GM12878 (cell line): ENCODE results near the gene IQGAP3. TPM values are rescaled to one million over a fixed set of nuclear protein-coding genes. Genes with fewer than 3 reads are reported as not detected.

ENCODE experiments used
- BCLAF1 ChIP-seq: fragments of 450-650 bp; IDR thresholded peaks from 2 replicates; pipeline ENCODE4 v1.6.1; 2017; ENCODE audit warnings: antibody characterized with exemption, mild to moderate bottlenecking, moderate library complexity
- BHLHE40 ChIP-seq, 2 experiments: fragments of 450-650 bp in 1 of 2; IDR thresholded peaks; 2 replicates each; pipeline ENCODE4 v1.6.1; 2011 to 2017; ENCODE audit warnings: low read depth in 2 of 2, borderline replicate concordance in 1 of 2, improper control_type of control experiment in 1 of 2, low read length in 1 of 2, mild to moderate bottlenecking in 1 of 2
- CBX3 ChIP-seq: fragments of 200-600 bp; sonication (generic); IDR thresholded peaks from 2 replicates; pipeline ENCODE4 v1.6.1; 2016; ENCODE audit warnings: low read depth, borderline replicate concordance
- E4F1 ChIP-seq: fragments of 450-650 bp; IDR thresholded peaks from 2 replicates; pipeline ENCODE4 v1.6.1; 2018; ENCODE audit warnings: borderline replicate concordance, mild to moderate bottlenecking; ENCODE audit not compliant: partially characterized antibody
- ESRRA ChIP-seq: IDR thresholded peaks from 2 replicates; pipeline ENCODE4 v1.6.1; 2012; ENCODE audit warnings: mild to moderate bottlenecking, low read length, improper control_type of control experiment
- HDAC6 ChIP-seq: fragments of 200-600 bp; sonication (generic); IDR thresholded peaks from one replicate; pipeline ENCODE4 v1.8.0; 2017; ENCODE audit warnings: antibody characterized with exemption; ENCODE audit not compliant: unreplicated experiment
- IRF3 ChIP-seq: fragments of 450-650 bp; IDR thresholded peaks from 2 replicates; pipeline ENCODE4 v1.6.1; 2014; ENCODE audit warnings: mild to moderate bottlenecking
- MXI1 ChIP-seq: fragments of 150-350 bp; IDR thresholded peaks from 2 replicates; pipeline ENCODE4 v1.6.1; 2011; ENCODE audit warnings: low read depth, mild to moderate bottlenecking, inconsistent platforms, low read length, improper control_type of control experiment
- PAX8 ChIP-seq: fragments of 450-650 bp; IDR thresholded peaks from 2 replicates; pipeline ENCODE4 v1.6.1; 2017; ENCODE audit warnings: mild to moderate bottlenecking, moderate library complexity
- PBX3 ChIP-seq: IDR thresholded peaks from 2 replicates; pipeline ENCODE4 v1.6.1; 2011; ENCODE audit warnings: mild to moderate bottlenecking, low read depth, low read length, moderate library complexity; ENCODE audit not compliant: insufficient replicate concordance
- RAD51 ChIP-seq: fragments of 450-650 bp; IDR thresholded peaks from 2 replicates; pipeline ENCODE4 v1.6.1; 2016; ENCODE audit warnings: moderate library complexity, mild to moderate bottlenecking, inconsistent platforms
- SKIL ChIP-seq: fragments of 450-650 bp; IDR thresholded peaks from 2 replicates; pipeline ENCODE4 v1.6.1; 2017; ENCODE audit warnings: mild to moderate bottlenecking, low read depth, inconsistent platforms; ENCODE audit not compliant: poor library complexity, severe bottlenecking
- SMARCA5 ChIP-seq: fragments of 450-650 bp; IDR thresholded peaks from 2 replicates; pipeline ENCODE4 v1.6.1; 2017; ENCODE audit warnings: mild to moderate bottlenecking
- ZNF687 ChIP-seq: fragments of 450-650 bp; IDR thresholded peaks from 2 replicates; pipeline ENCODE4 v1.6.1; 2017; ENCODE audit warnings: mild to moderate bottlenecking, moderate library complexity
- polyA plus RNA-seq, 11 experiments: library from polyadenylated mRNA; depleted of rRNA in 4 of 11; unstranded in 6 of 11; stranded (reverse) in 5 of 11; fragments of >200 nt; fragmentation: Nextera tagmentation in 4 of 11; fragmentation: Illumina TruSeq in 1 of 11; extraction: Ambion mirVana in 4 of 11; extraction: Trizol in 1 of 11; gene quantifications; 1 replicate in 1 of 11; 2 replicates in 10 of 11; pipeline versions ENCODE4 v1.2.1 to v1.2.3, GENCODE V29; 2011 to 2016; ENCODE audit warnings: inconsistent platforms in 2 of 11, missing spikeins in 2 of 11, low read depth in 1 of 11
- total RNA-seq, 4 experiments: library from RNA; depleted of rRNA in 3 of 4; stranded (reverse); fragments of >200 nt in 3 of 4; fragmentation: Illumina TruSeq in 1 of 4; extraction: Trizol in 1 of 4; gene quantifications; 2 replicates each; pipeline versions ENCODE4 v1.2.1 to v1.2.3, GENCODE V29; 2013 to 2021

The IQGAP3 gene
- total and polyA plus RNA-seq, 10 of the 15 experiments (the other 5 are each of a cell fraction or from before 2014, with no cell fraction given): 1.1 to 10.7 (median 7.9) TPM

- TF ChIP-seq PBX3: no peak
- TF ChIP-seq PAX8: no peak
- TF ChIP-seq BHLHE40 (IDR thresholded peaks at IDR 0.05; ENCODE audit: borderline replicate concordance in 1 of 2, low read depth in 2 of 2, low read length in 1 of 2): peak; percentile 20 to 73; a peak in 2 of 4 replicates
- no peak for TF ChIP-seq BCLAF1
- TF ChIP-seq ZNF687: peak; percentile 87
- no peak for TF ChIP-seq SMARCA5
- no peak for TF ChIP-seq RAD51
- TF ChIP-seq CBX3: no peak
- 0 out of 2 replicates have a peak, but pooled peaks have one; percentile 42 for TF ChIP-seq ESRRA
- TF ChIP-seq E4F1: peak; percentile 35
- no peak for TF ChIP-seq SKIL
- no peak for TF ChIP-seq HDAC6
- TF ChIP-seq MXI1: peak; percentile 100
- TF ChIP-seq IRF3: no peak
Observed at GRCh38 chr1:156601122-156601830, 28.9 kb upstream of the IQGAP3 start, which contains the start of gene GPATCH4 (continued).
